ENCODE results near the gene FRMD5. TPM values are rescaled to one million over a fixed set of nuclear protein-coding genes. Genes with fewer than 3 reads are reported as not detected.

The FRMD5 gene
- total RNA-seq, 1 donor from 2014 or later = 1.2 TPM

DNA sequence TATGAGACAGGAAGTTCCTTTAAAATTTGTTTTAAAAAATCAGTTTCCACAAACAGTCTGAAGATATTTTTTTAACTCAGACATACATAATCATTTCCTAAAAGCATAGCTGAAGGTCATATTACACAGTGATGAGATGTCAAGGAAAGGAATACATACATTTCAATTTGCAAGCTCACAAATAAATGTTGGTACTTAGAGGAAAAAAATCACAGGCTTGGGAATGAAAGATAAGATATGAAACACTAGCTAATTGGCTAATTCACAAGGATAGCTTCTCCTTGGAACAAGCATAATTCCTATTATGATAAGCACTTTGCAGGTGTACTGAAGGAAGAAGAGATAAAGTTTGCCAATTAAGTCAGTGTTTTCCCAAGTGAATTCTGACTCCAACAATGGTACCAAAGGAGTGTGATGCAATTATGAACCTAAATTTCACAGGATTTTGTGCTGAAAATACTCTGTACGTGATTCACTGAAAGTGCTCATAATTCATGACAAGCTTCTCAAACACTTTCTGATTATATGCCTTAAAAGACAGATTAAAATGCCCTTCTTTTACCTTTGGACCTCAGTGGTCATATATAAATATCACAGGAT lies 112.4 kb downstream of the FRMD5 start:
- ATAC-seq = no peak
- no peaks in the 10 kb centered on the region for H3K36me3 ChIP-seq
- H3K4me3 ChIP-seq = no peak overlapping the region
- DNase-seq = no peak
- no peaks in the 10 kb centered on the region for H3K27me3 ChIP-seq
- intact Hi-C loops (cut with DNase I) = no loop called here
- no peaks in the 10 kb centered on the region for H3K9me3 ChIP-seq
- H3K27ac ChIP-seq = no peak overlapping the region
- H3K4me1 ChIP-seq = no peaks in the 10 kb centered on the region
- TF ChIP-seq, protein P1, sequence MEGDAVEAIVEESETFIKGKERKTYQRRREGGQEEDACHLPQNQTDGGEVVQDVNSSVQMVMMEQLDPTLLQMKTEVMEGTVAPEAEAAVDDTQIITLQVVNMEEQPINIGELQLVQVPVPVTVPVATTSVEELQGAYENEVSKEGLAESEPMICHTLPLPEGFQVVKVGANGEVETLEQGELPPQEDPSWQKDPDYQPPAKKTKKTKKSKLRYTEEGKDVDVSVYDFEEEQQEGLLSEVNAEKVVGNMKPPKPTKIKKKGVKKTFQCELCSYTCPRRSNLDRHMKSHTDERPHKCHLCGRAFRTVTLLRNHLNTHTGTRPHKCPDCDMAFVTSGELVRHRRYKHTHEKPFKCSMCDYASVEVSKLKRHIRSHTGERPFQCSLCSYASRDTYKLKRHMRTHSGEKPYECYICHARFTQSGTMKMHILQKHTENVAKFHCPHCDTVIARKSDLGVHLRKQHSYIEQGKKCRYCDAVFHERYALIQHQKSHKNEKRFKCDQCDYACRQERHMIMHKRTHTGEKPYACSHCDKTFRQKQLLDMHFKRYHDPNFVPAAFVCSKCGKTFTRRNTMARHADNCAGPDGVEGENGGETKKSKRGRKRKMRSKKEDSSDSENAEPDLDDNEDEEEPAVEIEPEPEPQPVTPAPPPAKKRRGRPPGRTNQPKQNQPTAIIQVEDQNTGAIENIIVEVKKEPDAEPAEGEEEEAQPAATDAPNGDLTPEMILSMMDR (IDR thresholded peaks at IDR 0.05) = no peak

DNA sequence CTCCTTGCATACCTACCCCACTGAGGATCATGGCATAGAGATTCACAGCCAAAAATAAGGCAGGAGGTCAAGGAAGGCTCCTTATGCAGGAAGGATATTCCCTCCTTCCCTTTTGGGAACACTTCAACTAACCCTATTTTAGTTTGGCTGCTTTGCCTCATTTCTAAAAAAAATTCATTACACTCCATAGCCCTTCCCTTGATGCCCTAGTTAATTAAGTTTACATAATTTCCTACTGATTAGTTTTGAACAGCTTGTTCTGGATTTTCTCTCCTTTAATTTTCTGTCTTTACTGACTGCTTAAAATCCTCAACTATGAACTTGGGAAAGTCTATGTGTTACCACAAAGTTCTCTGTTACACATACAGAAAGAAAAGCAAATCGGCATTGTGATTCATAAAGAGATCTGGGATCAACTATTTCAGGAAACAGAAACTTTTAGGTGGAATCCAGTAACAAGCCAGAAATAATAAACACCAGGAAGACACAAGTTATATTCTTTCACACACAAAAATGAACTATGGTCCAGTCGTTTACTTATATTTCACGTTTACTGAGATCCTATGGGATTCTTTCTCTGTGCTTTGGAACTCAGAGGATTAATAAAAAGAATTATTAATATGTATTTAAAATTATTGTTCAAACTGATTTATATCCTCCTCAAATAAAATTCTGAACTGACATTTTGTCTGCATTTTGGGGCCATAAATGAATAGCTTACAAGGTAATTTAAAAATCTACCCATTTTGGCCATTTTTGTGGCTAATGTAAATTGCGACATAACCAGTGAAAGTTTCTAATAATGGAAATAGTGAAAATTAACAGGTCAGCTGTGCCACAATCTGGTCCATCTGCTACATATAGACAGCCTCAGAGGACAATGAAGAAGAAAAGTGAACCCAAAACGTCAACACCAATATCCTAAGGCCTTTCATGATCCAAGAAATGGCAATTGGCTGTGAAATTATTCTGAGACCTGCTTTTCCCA lies 113.8 kb downstream of the FRMD5 start:
- Histone ChIP-seq H3K36me3 (no peaks in the 10 kb centered on the region), H3K4me3 (no peak overlapping the region), H3K9me3 (no peaks in the 10 kb centered on the region), H3K27me3 (no peaks in the 10 kb centered on the region), H3K27ac (no peak overlapping the region), H3K4me1 (no peaks in the 10 kb centered on the region)
- no peak for ATAC-seq
- DNase-seq = no peak
- intact Hi-C loops (cut with DNase I) = no loop called here
- TF ChIP-seq, protein P1 (IDR thresholded peaks at IDR 0.05) = no peak

DNA sequence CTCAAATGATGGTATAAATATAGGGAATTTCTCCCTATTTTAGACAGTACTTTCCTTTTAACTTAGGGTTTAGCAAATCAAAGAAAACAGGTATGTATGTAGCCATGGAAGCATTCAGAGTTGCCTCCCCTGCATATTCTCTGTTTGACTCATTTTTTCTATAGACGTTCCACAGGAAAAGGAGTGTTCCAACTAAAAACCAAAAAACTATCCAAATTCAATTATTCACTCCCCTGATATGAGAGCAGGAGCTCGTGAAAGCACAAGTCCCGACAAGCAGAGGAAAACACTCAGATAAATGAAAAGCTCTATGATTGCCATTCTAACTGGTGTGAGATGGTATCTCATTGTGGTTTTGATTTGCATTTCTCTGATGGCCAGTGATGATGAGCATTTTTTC lies 119.5 kb downstream of the FRMD5 start:
- TF ChIP-seq, protein P1 (IDR thresholded peaks at IDR 0.05) = no peak
- intact Hi-C loops (cut with DNase I) = no loop called here
- no peak for DNase-seq
- Histone ChIP-seq H3K9me3 (no peaks in the 10 kb centered on the region), H3K4me3 (no peak overlapping the region), H3K4me1 (no peaks in the 10 kb centered on the region), H3K36me3 (no peaks in the 10 kb centered on the region), H3K27me3 (no peaks in the 10 kb centered on the region), H3K27ac (no peak overlapping the region)
- no peak for ATAC-seq

DNA sequence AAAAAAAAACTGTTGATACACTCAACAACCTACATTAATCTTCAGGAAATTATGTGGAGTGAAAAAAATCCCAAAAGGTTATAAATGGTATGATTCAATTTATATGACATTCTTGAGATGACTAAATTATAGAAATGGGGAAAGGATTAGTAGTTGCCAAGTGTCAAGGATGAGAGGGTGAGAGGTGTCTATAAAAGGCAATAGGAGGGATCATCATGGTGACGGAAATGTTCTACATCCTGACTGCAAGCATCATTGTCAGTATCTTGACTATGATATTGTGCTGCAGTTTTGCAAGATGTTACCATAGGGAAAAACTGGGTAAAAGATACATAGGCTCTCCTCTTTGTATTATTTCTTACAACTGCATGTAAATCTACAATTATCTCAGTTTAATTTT lies 125.6 kb downstream of the FRMD5 start:
- no peaks in the 10 kb centered on the region for H3K36me3 ChIP-seq
- H3K4me3 ChIP-seq = no peak overlapping the region
- intact Hi-C loops (cut with DNase I) = no loop called here
- ATAC-seq (no peak), DNase-seq (no peak)
- TF ChIP-seq, protein P1 (IDR thresholded peaks at IDR 0.05) = no peak
- H3K27ac ChIP-seq = no peak overlapping the region
- H3K9me3 ChIP-seq = no peaks in the 10 kb centered on the region
- no peaks in the 10 kb centered on the region for H3K27me3 ChIP-seq
- no peaks in the 10 kb centered on the region for H3K4me1 ChIP-seq

DNA sequence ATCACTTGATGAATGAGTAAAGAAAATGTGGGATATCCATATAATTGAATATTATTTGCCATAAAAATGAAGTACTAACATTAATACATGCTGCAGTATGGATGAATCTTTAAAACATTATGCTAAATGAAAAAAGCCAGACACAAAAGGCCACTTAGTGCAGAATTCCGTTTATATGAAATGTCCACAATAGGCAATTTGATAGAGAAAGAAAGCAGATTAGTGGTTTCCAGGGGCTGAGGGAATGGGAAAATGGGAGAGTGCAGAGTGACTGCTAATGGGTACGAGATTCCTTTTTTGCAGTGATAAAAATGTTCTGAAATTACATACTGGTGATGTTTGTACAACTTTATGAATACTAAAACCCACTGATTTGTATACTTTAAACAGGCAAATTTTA lies 126.7 kb downstream of the FRMD5 start:
- TF ChIP-seq, protein P1 (IDR thresholded peaks at IDR 0.05) = no peak
- Histone ChIP-seq H3K4me3 (no peak overlapping the region), H3K27ac (no peak overlapping the region), H3K27me3 (no peaks in the 10 kb centered on the region), H3K4me1 (no peaks in the 10 kb centered on the region), H3K9me3 (no peaks in the 10 kb centered on the region), H3K36me3 (no peaks in the 10 kb centered on the region)
- ATAC-seq = no peak
- no peak for DNase-seq
- intact Hi-C loops (cut with DNase I) = no loop called here

All from upper lobe of right lung (tissue), 1 donor.